ELR (cell line): ENCODE measurements around the gene ASTN2.

ENCODE experiments used
- DNase-seq: peaks from one replicate; pipeline ENCODE4 v3.0.0-alpha.2; 2015; ENCODE audit warnings: low read depth

Gene ASTN2

GRCh38 chr9:116452227-116452626, 962.6 kb downstream of the ASTN2 start:
- DNase-seq, result no peak

GRCh38 chr9:116451500-116452115, 963.2 kb downstream of the ASTN2 start:
- DNase-seq, result no peak

GRCh38 chr9:116450378-116451139, 964.3 kb downstream of the ASTN2 start:
- DNase-seq, result peak; percentile 11

GRCh38 chr9:116449949-116450348, 964.9 kb downstream of the ASTN2 start:
- no peak for DNase-seq

GRCh38 chr9:116448431-116448830, 966.4 kb downstream of the ASTN2 start:
- no peak for DNase-seq

GRCh38 chr9:116447934-116448333, 966.9 kb downstream of the ASTN2 start:
- no peak for DNase-seq

- no peak for DNase-seq
Measured at GRCh38 chr9:116442528-116442927, 972.3 kb downstream of the ASTN2 start.

GRCh38 chr9:116437411-116438370, 977.2 kb downstream of the ASTN2 start:
- DNase-seq, result no peak

- no peak for DNase-seq
Measured at GRCh38 chr9:116436121-116436520, 978.7 kb downstream of the ASTN2 start.

GRCh38 chr9:116435706-116436105, 979.2 kb downstream of the ASTN2 start:
- DNase-seq, result no peak

GRCh38 chr9:116434314-116434713, 980.5 kb downstream of the ASTN2 start:
- DNase-seq, result no peak

- no peak for DNase-seq
Measured at GRCh38 chr9:116432051-116432450, 982.8 kb downstream of the ASTN2 start.

- no peak for DNase-seq
Measured at GRCh38 chr9:116430849-116431248, 984.0 kb downstream of the ASTN2 start.

GRCh38 chr9:116425244-116425643, 989.6 kb downstream of the ASTN2 start:
- DNase-seq, result no peak

- DNase-seq, result no peak
Measured at GRCh38 chr9:116423149-116423548, 991.7 kb downstream of the ASTN2 start.

GRCh38 chr9:116422119-116422979, 992.5 kb downstream of the ASTN2 start:
- no peak for DNase-seq

- DNase-seq, result peak; percentile 67
Measured at GRCh38 chr9:116420993-116421538, 993.8 kb downstream of the ASTN2 start.

- no peak for DNase-seq
Measured at GRCh38 chr9:116419181-116419580, 995.7 kb downstream of the ASTN2 start.

- DNase-seq, result peak; percentile 48
Measured at GRCh38 chr9:116417464-116417863, 997.4 kb downstream of the ASTN2 start.

- no peak for DNase-seq
Measured at GRCh38 chr9:116416421-116416820, 998.4 kb downstream of the ASTN2 start.

GRCh38 chr9:116414374-116414773, 1000.5 kb downstream of the ASTN2 start:
- no peak for DNase-seq
